Fibroblast of lung (primary cell): ENCODE measurements around the gene TNS3. TPM values are rescaled to one million over a fixed set of nuclear protein-coding genes. Genes with fewer than 3 reads are reported as not detected.

Experiments
- DNase-seq, 2 donors: peaks; one replicate each; pipeline versions ENCODE4 v3.0.0 to v3.0.0-alpha.2; 2010; ENCODE audit warnings: low read depth in 2 of 2
- H2AFZ ChIP-seq: 2 replicates; pipeline ENCODE4 v1.5.1; 2012; ENCODE audit warnings: low read length, control low read depth, inconsistent platforms
- H3K27ac ChIP-seq: 2 replicates; pipeline ENCODE4 v1.5.1; 2011; ENCODE audit warnings: low read length, control low read depth; ENCODE audit not compliant: insufficient read depth
- H3K27me3 ChIP-seq: 2 replicates; pipeline ENCODE4 v1.5.1; 2011; ENCODE audit warnings: mild to moderate bottlenecking, low read length; ENCODE audit not compliant: control insufficient read depth, insufficient read depth
- H3K36me3 ChIP-seq: 2 replicates; pipeline ENCODE4 v1.5.1; 2011; ENCODE audit warnings: low read length; ENCODE audit not compliant: control insufficient read depth, insufficient read depth
- H3K4me1 ChIP-seq: 2 replicates; pipeline ENCODE4 v1.5.1; 2011; ENCODE audit warnings: low read length; ENCODE audit not compliant: control insufficient read depth, insufficient read depth; ENCODE audit errors: extremely low read depth
- H3K4me2 ChIP-seq: 2 replicates; pipeline ENCODE4 v1.5.1; 2011; ENCODE audit warnings: low read length, control low read depth; ENCODE audit not compliant: insufficient read depth; ENCODE audit errors: extremely low read depth
- H3K4me3 ChIP-seq, 4 experiments: fragments of 200-600 bp in 1 of 4; sonication (generic) in 1 of 4; replicated peaks in 1 of 4; 2 replicates each; pipeline ENCODE4 v1.5.1; 2011 to 2016; ENCODE audit warnings: low read length in 4 of 4, low read depth in 3 of 4, mild to moderate bottlenecking in 3 of 4, control low read depth in 2 of 4, inconsistent platforms in 1 of 4, mixed read lengths in 1 of 4; ENCODE audit not compliant: insufficient read depth in 1 of 4; ENCODE audit errors: control extremely low read depth in 1 of 4
- H3K79me2 ChIP-seq: 2 replicates; pipeline ENCODE4 v1.5.1; 2012; ENCODE audit warnings: mild to moderate bottlenecking, low read length, inconsistent platforms; ENCODE audit not compliant: control insufficient read depth, insufficient read depth
- H3K9ac ChIP-seq: 2 replicates; pipeline ENCODE4 v1.5.1; 2011; ENCODE audit warnings: mild to moderate bottlenecking, low read length, control low read depth; ENCODE audit not compliant: insufficient read depth
- H3K9me3 ChIP-seq: 2 replicates; pipeline ENCODE4 v1.5.1; 2012; ENCODE audit warnings: low read depth, low read length; ENCODE audit not compliant: control insufficient read depth, insufficient read depth
- H4K20me1 ChIP-seq: 2 replicates; pipeline ENCODE4 v1.5.1; 2011; ENCODE audit warnings: low read length; ENCODE audit not compliant: control insufficient read depth, insufficient read depth; ENCODE audit errors: extremely low read depth
- EZH2 ChIP-seq: IDR thresholded peaks from 2 replicates; pipeline ENCODE4 v1.5.1; 2012; ENCODE audit warnings: low read length, control low read depth, mild to moderate bottlenecking; ENCODE audit errors: missing control alignments
- polyA plus RNA-seq, 2 donors: library from polyadenylated mRNA; depleted of rRNA in 1 of 2; stranded (reverse) in 1 of 2; unstranded in 1 of 2; fragments of >200 nt; gene quantifications; 2 replicates each; pipeline ENCODE4 v1.2.1, GENCODE V29; 2011 to 2012; ENCODE audit warnings: missing spikeins in 1 of 2
- total RNA-seq: library from RNA; depleted of rRNA; stranded (reverse); fragments of >200 nt; gene quantifications from 2 replicates; pipeline ENCODE4 v1.2.1, GENCODE V29; 2014
- TF ChIP-seq, protein P1 (sequence below), 2 donors: IDR thresholded peaks in 1 of 2; conservative IDR thresholded peaks in 1 of 2; 1 replicate in 1 of 2; 2 replicates in 1 of 2; pipeline ENCODE4 v1.5.1; 2011 to 2012; ENCODE audit warnings: low read length in 2 of 2, control low read depth in 1 of 2, inconsistent platforms in 1 of 2, low read depth in 1 of 2, mild to moderate bottlenecking in 1 of 2

Gene TNS3
- total and polyA plus RNA-seq, 2 donors (not counting 1 experiment from before 2014, with no cell fraction given): 74.4 to 88.8 TPM

DNA sequence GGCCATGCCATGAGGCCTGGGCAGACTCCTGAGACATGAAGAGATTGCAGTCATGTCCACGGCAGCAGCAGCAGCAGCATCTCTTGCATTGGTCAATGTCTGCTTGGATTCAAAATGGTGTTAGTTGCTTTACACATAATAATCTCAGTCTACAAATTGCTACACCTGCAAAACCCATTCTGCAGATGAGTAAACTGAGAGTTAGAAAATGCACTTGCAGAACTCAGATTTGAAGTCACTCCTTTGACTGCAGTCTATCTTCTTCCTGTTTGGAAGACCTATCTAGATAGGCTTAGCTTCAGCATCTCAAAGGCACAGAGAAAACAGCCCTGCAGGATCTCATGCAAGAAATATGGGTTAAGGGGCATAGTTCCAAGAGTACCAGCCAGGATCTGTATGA is 350.3 kb downstream of the TNS3 start:
- H3K4me1 ChIP-seq: peaks cover 5% of the 10 kb centered on the region
- no peak overlapping the region for H3K4me3 ChIP-seq
- no peak overlapping the region for H3K4me2 ChIP-seq
- TF ChIP-seq, protein P1, sequence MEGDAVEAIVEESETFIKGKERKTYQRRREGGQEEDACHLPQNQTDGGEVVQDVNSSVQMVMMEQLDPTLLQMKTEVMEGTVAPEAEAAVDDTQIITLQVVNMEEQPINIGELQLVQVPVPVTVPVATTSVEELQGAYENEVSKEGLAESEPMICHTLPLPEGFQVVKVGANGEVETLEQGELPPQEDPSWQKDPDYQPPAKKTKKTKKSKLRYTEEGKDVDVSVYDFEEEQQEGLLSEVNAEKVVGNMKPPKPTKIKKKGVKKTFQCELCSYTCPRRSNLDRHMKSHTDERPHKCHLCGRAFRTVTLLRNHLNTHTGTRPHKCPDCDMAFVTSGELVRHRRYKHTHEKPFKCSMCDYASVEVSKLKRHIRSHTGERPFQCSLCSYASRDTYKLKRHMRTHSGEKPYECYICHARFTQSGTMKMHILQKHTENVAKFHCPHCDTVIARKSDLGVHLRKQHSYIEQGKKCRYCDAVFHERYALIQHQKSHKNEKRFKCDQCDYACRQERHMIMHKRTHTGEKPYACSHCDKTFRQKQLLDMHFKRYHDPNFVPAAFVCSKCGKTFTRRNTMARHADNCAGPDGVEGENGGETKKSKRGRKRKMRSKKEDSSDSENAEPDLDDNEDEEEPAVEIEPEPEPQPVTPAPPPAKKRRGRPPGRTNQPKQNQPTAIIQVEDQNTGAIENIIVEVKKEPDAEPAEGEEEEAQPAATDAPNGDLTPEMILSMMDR (conservative IDR thresholded peaks at IDR 0.05 in 1 of 2, IDR thresholded peaks at IDR 0.05 in 1 of 2; ENCODE audit: low read depth in 1 of 2, low read length in 2 of 2): no peak
- no peak for TF ChIP-seq EZH2
- H3K27me3 ChIP-seq: no peaks in the 10 kb centered on the region
- no peak overlapping the region for H2AFZ ChIP-seq
- no peak overlapping the region for H3K27ac ChIP-seq
- no peak overlapping the region for H3K9ac ChIP-seq
- no peaks in the 10 kb centered on the region for H3K36me3 ChIP-seq
- no peaks in the 10 kb centered on the region for H3K9me3 ChIP-seq
- no peaks in the 10 kb centered on the region for H4K20me1 ChIP-seq
- H3K79me2 ChIP-seq: no peaks in the 10 kb centered on the region
- no peak for DNase-seq

DNA sequence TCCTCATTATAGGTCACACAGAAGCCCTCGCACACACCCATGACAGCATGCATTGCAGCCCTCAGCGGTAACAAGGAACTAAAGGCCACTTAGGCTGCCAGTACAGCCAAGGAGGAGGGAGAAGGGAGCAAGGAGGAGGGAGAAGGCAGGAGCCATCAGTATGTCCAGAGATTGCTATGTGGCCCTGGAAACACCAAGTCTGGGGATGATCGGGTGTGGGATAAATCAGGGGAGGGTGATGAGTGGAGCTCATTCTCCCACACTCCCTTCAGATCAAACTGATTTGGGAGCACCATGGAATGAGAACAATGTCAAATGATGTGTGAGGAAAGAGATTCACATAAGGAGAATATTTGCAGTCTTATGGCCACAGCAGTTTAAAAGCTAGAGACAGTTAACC is 350.9 kb downstream of the TNS3 start:
- no peak overlapping the region for H2AFZ ChIP-seq
- peaks cover 5% of the 10 kb centered on the region for H3K4me1 ChIP-seq
- H3K27me3 ChIP-seq: no peaks in the 10 kb centered on the region
- H3K4me3 ChIP-seq: no peak overlapping the region
- no peak overlapping the region for H3K9ac ChIP-seq
- H3K79me2 ChIP-seq: no peaks in the 10 kb centered on the region
- H3K27ac ChIP-seq: no peak overlapping the region
- no peaks in the 10 kb centered on the region for H4K20me1 ChIP-seq
- H3K9me3 ChIP-seq: no peaks in the 10 kb centered on the region
- TF ChIP-seq, protein P1 (conservative IDR thresholded peaks at IDR 0.05 in 1 of 2, IDR thresholded peaks at IDR 0.05 in 1 of 2; ENCODE audit: low read depth in 1 of 2, low read length in 2 of 2): no peak
- no peak for TF ChIP-seq EZH2
- H3K36me3 ChIP-seq: no peaks in the 10 kb centered on the region
- no peak overlapping the region for H3K4me2 ChIP-seq
- no peak for DNase-seq

DNA sequence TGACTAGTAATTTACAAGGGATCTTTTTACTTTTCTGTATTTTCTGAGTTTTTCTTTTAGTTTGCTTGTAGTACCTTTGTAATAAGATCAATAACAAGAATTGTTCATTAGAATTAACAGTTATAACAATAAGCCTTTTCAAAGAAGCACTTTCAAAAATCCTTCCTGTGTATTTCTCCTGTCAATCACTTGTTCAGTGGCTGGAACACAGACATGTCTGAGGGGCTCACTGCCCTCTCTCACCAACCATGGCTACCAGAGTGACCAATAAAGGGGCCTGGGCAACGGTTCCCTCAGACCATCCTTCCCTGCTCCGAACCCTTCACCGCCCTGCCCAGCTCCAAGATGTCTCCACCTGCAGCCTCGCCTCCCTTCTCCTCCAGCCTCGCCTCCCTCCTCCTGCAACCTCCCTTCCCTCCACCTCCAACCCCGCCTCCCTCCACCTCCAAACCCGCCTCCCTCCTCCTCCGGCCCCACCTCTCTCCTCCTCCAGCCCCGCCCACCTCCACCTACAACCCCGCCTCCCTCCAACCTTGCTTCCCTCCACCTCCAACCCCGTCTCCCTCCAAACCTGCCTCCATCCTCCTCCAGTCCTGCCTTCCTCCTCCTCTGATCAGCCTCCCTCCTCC is 353.4 kb downstream of the TNS3 start:
- H3K4me2 ChIP-seq: no peak overlapping the region
- H3K27ac ChIP-seq: no peak overlapping the region
- no peak overlapping the region for H3K9ac ChIP-seq
- H3K4me1 ChIP-seq: peaks cover 5% of the 10 kb centered on the region
- no peak overlapping the region for H2AFZ ChIP-seq
- H3K9me3 ChIP-seq: no peaks in the 10 kb centered on the region
- H4K20me1 ChIP-seq: no peaks in the 10 kb centered on the region
- no peak overlapping the region for H3K4me3 ChIP-seq
- TF ChIP-seq, protein P1 (conservative IDR thresholded peaks at IDR 0.05 in 1 of 2, IDR thresholded peaks at IDR 0.05 in 1 of 2; ENCODE audit: low read depth in 1 of 2, low read length in 2 of 2): no peak
- no peak for TF ChIP-seq EZH2
- no peaks in the 10 kb centered on the region for H3K27me3 ChIP-seq
- DNase-seq: no peak
- H3K36me3 ChIP-seq: no peaks in the 10 kb centered on the region
- no peaks in the 10 kb centered on the region for H3K79me2 ChIP-seq
